Prostate gland (tissue), 2 donors: ENCODE measurements around the gene CLCN2. TPM values are rescaled to one million over a fixed set of nuclear protein-coding genes. Genes with fewer than 3 reads are reported as not detected.
A peak's percentile ranks its signal among the peaks of the same experiment; 100 is the strongest.

Source experiments
- DNase-seq: peaks from one replicate; pipeline ENCODE4 v3.0.0-alpha.2; 2019; ENCODE audit warnings: low spot score
- H3K27ac ChIP-seq, 2 donors: fragments of 200-600 bp; sonication (generic); 2 replicates each; pipeline ENCODE4 v1.5.1; 2017 to 2019
- H3K27me3 ChIP-seq: fragments of 200-600 bp; sonication (generic); replicated peaks from 2 replicates; pipeline ENCODE4 v1.5.1; 2019; ENCODE audit not compliant: insufficient read depth
- H3K36me3 ChIP-seq, 2 donors: fragments of 200-600 bp; sonication (generic); 1 replicate in 1 of 2; 2 replicates in 1 of 2; pipeline versions ENCODE4 v1.5.1 to v1.8.1; 2017 to 2019
- H3K4me1 ChIP-seq: fragments of 200-600 bp; sonication (generic); replicated peaks from 2 replicates; pipeline ENCODE4 v1.5.1; 2019
- H3K4me3 ChIP-seq, 2 donors: fragments of 200-600 bp; sonication (generic); 2 replicates each; pipeline ENCODE4 v1.5.1; 2017 to 2019
- H3K9me3 ChIP-seq: fragments of 200-600 bp; sonication (generic); 2 replicates; pipeline ENCODE4 v1.5.1; 2017
- POLR2A ChIP-seq: fragments of 450-650 bp; IDR thresholded peaks from one replicate; pipeline ENCODE4 v1.6.1; 2016; ENCODE audit warnings: antibody characterized with exemption, mild to moderate bottlenecking
- POLR2AphosphoS5 ChIP-seq: sonication (generic); formaldehyde crosslinking; IDR thresholded peaks from one replicate; pipeline ENCODE4 v1.6.1; 2017; ENCODE audit warnings: antibody characterized with exemption
- WGBS: methylation state at CpG from one replicate; pipeline ENCODE4 v1.1.5; 2018; 5-methylcytosine and 5-hydroxymethylcytosine counted together
- intact Hi-C: fragments of 100-400 bp; cut with DNase I; formaldehyde crosslinking; loops from one replicate; pipeline ENCODE4 v1.14.2; 2022
- total RNA-seq, 2 donors: library from RNA; depleted of rRNA; stranded (reverse); fragments of >200 nt; gene quantifications; one replicate each; pipeline ENCODE4 v1.1.0, GENCODE V29; 2016
- TF ChIP-seq, protein P1 (sequence below), 4 experiments: fragments of 200-600 bp in 2 of 4; fragments of 450-650 bp in 2 of 4; sonication (generic) in 2 of 4; IDR thresholded peaks; 1 replicate in 3 of 4; 2 replicates in 1 of 4; pipeline ENCODE4 v1.5.1; 2016 to 2019; ENCODE audit warnings: antibody characterized with exemption in 4 of 4, mild to moderate bottlenecking in 2 of 4, moderate library complexity in 2 of 4

CLCN2 gene
- total RNA-seq, 2 donors from 2014 or later, result 4.9 to 47.5 TPM

DNA sequence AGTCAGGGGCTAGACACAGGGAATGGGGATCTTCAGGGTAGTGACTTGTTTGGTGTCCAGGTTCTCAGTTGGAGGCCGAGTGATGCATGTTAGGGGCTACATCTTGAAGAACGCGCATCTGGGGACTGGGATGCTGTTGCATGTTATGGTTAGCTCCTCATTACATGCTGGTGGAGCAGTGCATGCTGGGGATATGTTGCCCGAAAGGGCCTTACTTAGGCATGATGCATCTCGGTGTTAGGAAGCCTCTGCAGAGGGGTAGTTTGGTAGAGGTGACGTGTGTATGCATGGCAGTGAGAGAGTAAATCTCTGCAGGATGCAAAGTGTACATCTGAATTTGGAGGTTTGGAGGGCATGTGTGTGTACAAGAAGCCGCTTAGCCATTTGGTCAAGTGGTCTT lies 44.6 kb downstream of the CLCN2 start:
- Histone ChIP-seq H3K4me1 (peaks cover 25% of the 10 kb centered on the region), H3K9me3 (no peaks in the 10 kb centered on the region), H3K4me3 (peak overlapping the region; percentile 59 to 67), H3K27me3 (no peaks in the 10 kb centered on the region), H3K27ac (peak overlapping the region; percentile 93 to 96), H3K36me3 (peaks cover 8 to 12% of the 10 kb centered on the region in 2 donors)
- 72% methylated on average over 7 of the region's 7 CpGs for WGBS
- intact Hi-C loops, result loop anchor here (5.0 kb wide), 1 partner anchor 46 kb away; the partner anchor contains the start of genes CLCN2 and POLR2H
- TF ChIP-seq, protein P1, sequence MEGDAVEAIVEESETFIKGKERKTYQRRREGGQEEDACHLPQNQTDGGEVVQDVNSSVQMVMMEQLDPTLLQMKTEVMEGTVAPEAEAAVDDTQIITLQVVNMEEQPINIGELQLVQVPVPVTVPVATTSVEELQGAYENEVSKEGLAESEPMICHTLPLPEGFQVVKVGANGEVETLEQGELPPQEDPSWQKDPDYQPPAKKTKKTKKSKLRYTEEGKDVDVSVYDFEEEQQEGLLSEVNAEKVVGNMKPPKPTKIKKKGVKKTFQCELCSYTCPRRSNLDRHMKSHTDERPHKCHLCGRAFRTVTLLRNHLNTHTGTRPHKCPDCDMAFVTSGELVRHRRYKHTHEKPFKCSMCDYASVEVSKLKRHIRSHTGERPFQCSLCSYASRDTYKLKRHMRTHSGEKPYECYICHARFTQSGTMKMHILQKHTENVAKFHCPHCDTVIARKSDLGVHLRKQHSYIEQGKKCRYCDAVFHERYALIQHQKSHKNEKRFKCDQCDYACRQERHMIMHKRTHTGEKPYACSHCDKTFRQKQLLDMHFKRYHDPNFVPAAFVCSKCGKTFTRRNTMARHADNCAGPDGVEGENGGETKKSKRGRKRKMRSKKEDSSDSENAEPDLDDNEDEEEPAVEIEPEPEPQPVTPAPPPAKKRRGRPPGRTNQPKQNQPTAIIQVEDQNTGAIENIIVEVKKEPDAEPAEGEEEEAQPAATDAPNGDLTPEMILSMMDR (IDR thresholded peaks at IDR 0.05), result no peak
- no peak for TF ChIP-seq POLR2AphosphoS5
- no peak for TF ChIP-seq POLR2A
- no peak for DNase-seq

DNA sequence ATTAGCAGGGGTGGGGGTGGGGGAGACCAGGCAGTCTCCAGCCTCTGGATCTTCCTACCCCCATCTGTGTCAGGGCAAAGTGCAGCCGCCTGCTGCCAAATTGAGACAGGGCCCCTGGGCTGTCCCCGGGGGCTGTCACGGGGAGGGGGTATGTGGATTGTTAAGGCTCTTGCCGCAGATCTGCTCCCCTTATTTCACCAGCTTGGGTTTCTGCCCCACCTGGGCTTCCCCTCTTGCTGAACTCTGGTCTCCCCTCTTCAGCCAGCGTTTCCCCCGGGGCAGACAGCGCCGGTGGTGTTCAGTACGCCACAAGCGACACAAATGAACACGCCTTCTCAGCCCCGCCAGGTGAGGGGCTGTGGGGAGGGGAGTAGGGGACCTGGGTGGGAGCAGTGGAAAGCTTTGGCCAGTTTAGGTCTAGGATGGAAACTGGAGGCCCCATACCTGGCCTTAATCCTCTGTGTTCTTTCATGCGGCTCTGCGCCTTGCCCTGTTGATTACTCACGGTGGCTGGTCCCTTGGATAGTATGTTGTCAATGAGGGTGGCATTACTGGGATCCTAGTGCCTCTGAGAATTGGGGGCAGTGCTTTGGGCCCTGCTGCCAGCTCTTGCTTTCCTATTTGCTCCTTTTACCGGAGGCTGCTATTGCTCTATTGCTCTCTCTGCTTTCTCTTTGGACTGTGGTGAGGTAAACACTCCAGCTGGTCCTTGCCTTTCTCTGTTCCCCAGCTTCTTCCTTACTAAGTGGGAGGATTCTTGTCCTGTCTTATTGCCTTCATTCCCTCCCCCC lies 45.3 kb downstream of the CLCN2 start:
- no peak for DNase-seq
- peak overlapping the region; percentile 93 to 96 for H3K27ac ChIP-seq
- H3K4me1 ChIP-seq, result peaks cover 25% of the 10 kb centered on the region
- peak overlapping the region; percentile 59 to 67 for H3K4me3 ChIP-seq
- no peaks in the 10 kb centered on the region for H3K9me3 ChIP-seq
- TF ChIP-seq POLR2AphosphoS5 (no peak), POLR2A (no peak)
- TF ChIP-seq, protein P1 (IDR thresholded peaks at IDR 0.05), result no peak
- intact Hi-C loops, result loop anchor here (2.0 to 5.0 kb wide), 2 partner anchors 17 to 46 kb away; partner anchors contain the start of genes CLCN2, POLR2H and PSMD2
- no peaks in the 10 kb centered on the region for H3K27me3 ChIP-seq
- WGBS, result 17% methylated on average over 15 of the region's 16 CpGs
- H3K36me3 ChIP-seq, result peaks cover under 1 to 4% of the 10 kb centered on the region in 2 donors

DNA sequence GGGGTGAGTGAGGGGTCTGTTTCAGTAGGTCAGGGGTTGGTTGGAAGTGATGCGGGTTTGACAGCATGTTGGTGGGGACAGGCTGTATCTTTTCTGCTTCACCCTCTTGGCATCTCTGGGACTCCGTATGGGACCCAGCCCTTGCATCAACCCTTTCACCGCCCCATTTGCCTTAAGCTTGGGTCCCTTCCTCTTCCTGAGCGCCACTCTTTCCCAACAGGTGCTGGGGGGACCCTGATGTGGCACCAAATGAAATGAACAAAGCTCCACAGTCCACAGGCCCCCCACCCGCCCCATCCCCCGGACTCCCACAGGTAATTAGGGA lies 45.9 kb downstream of the CLCN2 start:
- Histone ChIP-seq H3K9me3 (no peaks in the 10 kb centered on the region), H3K27me3 (no peaks in the 10 kb centered on the region), H3K27ac (peak overlapping the region; percentile 93 to 96), H3K4me1 (peaks cover 22% of the 10 kb centered on the region), H3K4me3 (peak overlapping the region; percentile 59 to 67), H3K36me3 (no peaks in the 10 kb centered on the region)
- no peak for DNase-seq
- TF ChIP-seq POLR2A (no peak), POLR2AphosphoS5 (no peak)
- TF ChIP-seq, protein P1 (IDR thresholded peaks at IDR 0.05), result no peak
- intact Hi-C loops, result loop anchor here (2.0 to 5.0 kb wide), 2 partner anchors 17 to 47 kb away; partner anchors contain the start of genes CLCN2, POLR2H and PSMD2
- 19% methylated on average over 6 of the region's 6 CpGs for WGBS

DNA sequence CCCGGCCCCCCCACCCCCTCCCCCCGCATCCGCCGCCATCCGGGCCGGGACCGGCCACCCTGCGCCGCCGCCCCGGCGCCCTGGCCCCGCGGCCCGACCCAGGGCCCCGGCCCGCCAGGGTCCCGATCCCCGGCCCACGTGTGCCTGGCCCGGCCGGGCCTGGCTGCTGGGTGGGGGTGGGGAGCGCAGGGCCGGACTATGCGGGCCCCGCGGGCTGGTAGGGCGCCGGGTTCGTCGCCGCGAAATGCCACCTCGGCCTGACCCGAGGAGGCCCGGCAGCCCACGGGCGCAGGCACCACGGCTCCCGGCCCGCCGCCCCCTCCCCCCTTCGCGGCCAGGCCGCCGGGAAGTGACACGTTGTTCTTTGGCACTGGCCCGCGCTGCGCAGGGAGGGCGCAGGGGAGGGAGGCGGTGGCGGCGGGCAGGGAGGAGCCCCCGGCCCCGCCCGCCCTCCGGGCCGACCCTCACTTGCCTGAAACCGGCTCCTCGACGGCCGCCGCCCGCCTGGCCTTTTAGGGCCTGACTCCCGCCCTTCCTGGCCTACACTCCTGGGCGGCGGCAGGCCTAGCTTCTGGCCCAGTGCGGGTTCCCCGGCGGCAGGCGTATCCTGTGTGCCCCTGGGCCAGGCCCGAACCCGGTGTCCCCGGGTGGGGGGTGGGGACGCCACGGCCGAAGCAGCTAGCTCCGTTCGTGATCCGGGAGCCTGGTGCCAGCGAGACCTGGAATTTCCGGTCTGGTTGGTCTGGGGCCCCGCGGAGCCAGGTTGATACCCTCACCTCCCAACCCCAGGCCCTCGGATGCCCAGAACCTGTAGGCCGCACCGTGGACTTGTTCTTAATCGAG lies 46.5 kb downstream of the CLCN2 start:
- Histone ChIP-seq H3K27ac (peak overlapping the region; percentile 93 to 96), H3K4me1 (peaks cover 19% of the 10 kb centered on the region), H3K27me3 (no peaks in the 10 kb centered on the region), H3K9me3 (no peaks in the 10 kb centered on the region), H3K4me3 (peak overlapping the region; percentile 59 to 67), H3K36me3 (no peaks in the 10 kb centered on the region)
- WGBS, result under 1% methylated on average over 73 of the region's 89 CpGs
- DNase-seq, result peak; percentile 69
- TF ChIP-seq POLR2A, result peak; percentile 39
- TF ChIP-seq POLR2AphosphoS5, result peak; percentile 42
- TF ChIP-seq, protein P1 (IDR thresholded peaks at IDR 0.05), result no peak
- intact Hi-C loops, result loop anchor here (2.0 to 5.0 kb wide), 2 partner anchors 16 to 47 kb away; partner anchors contain the start of genes CLCN2, POLR2H and PSMD2
